Naive thymus-derived CD4-positive, alpha-beta T cell (primary cell): Measurements from ENCODE around the gene COLEC11. TPM values are rescaled to one million over a fixed set of nuclear protein-coding genes. Genes with fewer than 3 reads are reported as not detected.

Experiments
- ATAC-seq: fragments of 150-1000 bp; cut with Tn5 transposase; 2 replicates; pipeline ENCODE4 v1.10.0; 2021; ENCODE audit warnings: mild to moderate bottlenecking, moderate library complexity
- CTCF ChIA-PET: fragments of 350-600 bp; sonication (Branson Sonifier 250); formaldehyde crosslinking; loops from one replicate; lab custom pipeline; 2021; ENCODE audit warnings: antibody characterized with exemption; lab: Charles Lee
- POLR2A ChIA-PET: fragments of 350-600 bp; sonication (Branson Sonifier 250); formaldehyde crosslinking; loops from one replicate; lab custom pipeline; 2021; ENCODE audit warnings: antibody characterized with exemption, inconsistent platforms; lab: Charles Lee
- DNase-seq, 9 donors: peaks; one replicate each; pipeline versions ENCODE4 v3.0.0 to v3.0.0-alpha.2; 2020 to 2022; ENCODE audit warnings: mixed read lengths in 1 of 9
- H3K27ac ChIP-seq: one replicate; pipeline ENCODE4 v1.7.0; 2013; ENCODE audit warnings: mild to moderate bottlenecking, low read depth, low read length, moderate library complexity
- H3K27me3 ChIP-seq, 2 donors: one replicate each; pipeline ENCODE4 v1.7.0; 2013; ENCODE audit warnings: low read length in 2 of 2, mild to moderate bottlenecking in 2 of 2, moderate library complexity in 2 of 2; ENCODE audit not compliant: control insufficient read depth in 2 of 2, insufficient read depth in 2 of 2
- H3K36me3 ChIP-seq, 3 experiments: 1 replicate in 2 of 3; 2 replicates in 1 of 3; pipeline ENCODE4 v1.7.0; 2013; ENCODE audit warnings: low read length in 3 of 3, mild to moderate bottlenecking in 3 of 3, moderate library complexity in 1 of 3; ENCODE audit not compliant: insufficient read depth in 3 of 3, control insufficient read depth in 2 of 3
- H3K4me1 ChIP-seq, 2 donors: one replicate each; pipeline ENCODE4 v1.7.0; 2013; ENCODE audit warnings: low read length in 2 of 2, mild to moderate bottlenecking in 2 of 2, moderate library complexity in 1 of 2; ENCODE audit not compliant: control insufficient read depth in 2 of 2, insufficient read depth in 2 of 2
- H3K4me3 ChIP-seq: 2 replicates; pipeline ENCODE4 v1.7.0; 2013; ENCODE audit warnings: mild to moderate bottlenecking, low read length
- H3K9me3 ChIP-seq, 3 experiments: 1 replicate in 2 of 3; 2 replicates in 1 of 3; pipeline ENCODE4 v1.7.0; 2013; ENCODE audit warnings: low read length in 3 of 3; ENCODE audit not compliant: control insufficient read depth in 2 of 3
- H3K27ac Mint-ChIP-seq, 9 donors: one replicate each; pipeline ENCODE4 v1.8.0; 2020 to 2022; ENCODE audit warnings: mixed read lengths in 9 of 9, mild to moderate bottlenecking in 8 of 9, moderate library complexity in 5 of 9, inconsistent platforms in 2 of 9
- H3K27me3 Mint-ChIP-seq, 5 donors: one replicate each; pipeline ENCODE4 v1.8.0; 2021 to 2022; ENCODE audit warnings: mixed read lengths in 5 of 5, mild to moderate bottlenecking in 1 of 5
- H3K36me3 Mint-ChIP-seq, 5 donors: one replicate each; pipeline ENCODE4 v1.8.0; 2020 to 2022; ENCODE audit warnings: mixed read lengths in 5 of 5, mild to moderate bottlenecking in 3 of 5, inconsistent platforms in 1 of 5
- H3K4me1 Mint-ChIP-seq, 7 donors: one replicate each; pipeline ENCODE4 v1.8.0; 2020 to 2022; ENCODE audit warnings: mixed read lengths in 7 of 7, mild to moderate bottlenecking in 3 of 7, inconsistent platforms in 1 of 7
- H3K4me3 Mint-ChIP-seq, 10 donors: one replicate each; pipeline ENCODE4 v1.8.0; 2020 to 2022; ENCODE audit warnings: mild to moderate bottlenecking in 10 of 10, mixed read lengths in 10 of 10, moderate library complexity in 6 of 10, inconsistent platforms in 2 of 10
- H3K9me3 Mint-ChIP-seq, 11 donors: one replicate each; pipeline ENCODE4 v1.8.0; 2020 to 2022; ENCODE audit warnings: mixed read lengths in 11 of 11, mild to moderate bottlenecking in 4 of 11, inconsistent platforms in 1 of 11, moderate library complexity in 1 of 11
- intact Hi-C, 2 donors: fragments of 100-400 bp; cut with micrococcal nuclease; formaldehyde crosslinking; loops; one replicate each; pipeline ENCODE4 v1.15.1; 2023
- polyA plus RNA-seq, 2 donors: library from polyadenylated mRNA; unstranded; fragments of 300-500 nt; fragmentation: Illumina TruSeq; gene quantifications; one replicate each; pipeline ENCODE4 v1.2.3, GENCODE V29; 2021
- total RNA-seq, 6 experiments: library from RNA in 5 of 6; stranded (reverse) in 5 of 6; gene quantifications; 1 replicate in 5 of 6; 2 replicates in 1 of 6; pipeline ENCODE4 v1.2.3 and lab custom pipeline; 2021 to 2026

The COLEC11 gene
- total and polyA plus RNA-seq, 7 experiments from 2014 or later, result 0.46 to 0.48 TPM; not detected in 5

DNA sequence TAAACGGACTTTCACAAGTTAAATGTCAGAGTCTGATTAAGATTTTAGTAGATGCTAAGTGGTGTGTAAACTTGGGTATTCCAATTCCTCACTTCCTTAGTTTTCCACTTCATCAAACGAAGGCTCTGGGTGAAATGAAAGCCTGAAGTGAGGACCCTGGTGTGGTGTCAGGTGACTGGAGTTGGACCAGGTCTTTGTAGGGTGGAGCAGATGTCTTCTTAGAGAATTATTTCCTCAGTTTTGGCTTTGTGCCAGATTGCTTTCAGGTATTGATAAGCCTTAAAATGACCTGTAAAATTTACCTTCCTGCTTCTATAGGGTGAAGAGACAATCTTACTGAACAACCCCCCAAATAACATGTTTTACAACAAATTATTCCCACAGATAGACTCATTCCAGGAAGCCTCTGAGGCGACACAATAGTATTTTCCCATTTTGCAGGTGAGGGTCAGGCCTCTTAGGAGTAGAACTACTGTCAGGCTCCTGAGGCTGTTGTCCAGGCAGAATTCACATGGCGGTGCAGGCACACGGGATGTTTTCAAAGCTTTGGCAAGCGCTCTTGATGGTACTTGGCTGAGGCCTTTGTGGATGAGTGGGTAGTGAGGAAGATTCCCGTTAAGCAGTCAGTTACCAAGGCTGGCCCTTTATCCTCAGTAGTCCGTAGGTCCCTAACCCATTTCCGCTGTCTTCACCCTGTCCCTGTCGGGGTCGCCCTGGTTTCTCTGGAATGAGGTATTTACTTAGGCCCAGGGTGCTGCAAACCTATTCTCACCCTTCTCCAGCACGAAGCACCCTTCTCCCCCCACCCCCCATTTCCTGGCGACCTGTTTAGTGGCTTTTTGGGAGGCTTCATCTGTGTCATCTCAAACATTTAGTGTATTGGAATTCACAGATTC lies 13.3 kb upstream of the COLEC11 start:
- Histone ChIP-seq H3K4me1 (peaks cover 6 to 11% of the 10 kb centered on the region in 2 donors), H3K27me3 (no peaks in the 10 kb centered on the region), H3K36me3 (peaks cover 21 to 52% (median 24%) of the 10 kb centered on the region in 3 experiments), H3K9me3 (no peaks in the 10 kb centered on the region), H3K4me3 (no peak overlapping the region), H3K27ac (no peak overlapping the region)
- intact Hi-C loops, result no loop called here
- Mint-ChIP-seq H3K9me3 (no peaks in the 10 kb centered on the region), H3K4me1 (peaks cover 16 to 35% (median 29%) of the 10 kb centered on the region in 7 donors), H3K36me3 (peaks cover 0 to 50% (median 31%) of the 10 kb centered on the region in 5 donors), H3K27me3 (no peaks in the 10 kb centered on the region), H3K4me3 (no peak overlapping the region), H3K27ac (peak overlapping the region in 3 of 9 donors; percentile 21 to 41 (median 33))
- ChIA-PET CTCF (no interaction called here), POLR2A (interaction anchor here (0.8 kb wide), 1 partner anchor 204 kb away, joined by 3 read pairs; the partner anchor contains the start of gene EIPR1)
- DNase-seq (no peak), ATAC-seq (no peak)

DNA sequence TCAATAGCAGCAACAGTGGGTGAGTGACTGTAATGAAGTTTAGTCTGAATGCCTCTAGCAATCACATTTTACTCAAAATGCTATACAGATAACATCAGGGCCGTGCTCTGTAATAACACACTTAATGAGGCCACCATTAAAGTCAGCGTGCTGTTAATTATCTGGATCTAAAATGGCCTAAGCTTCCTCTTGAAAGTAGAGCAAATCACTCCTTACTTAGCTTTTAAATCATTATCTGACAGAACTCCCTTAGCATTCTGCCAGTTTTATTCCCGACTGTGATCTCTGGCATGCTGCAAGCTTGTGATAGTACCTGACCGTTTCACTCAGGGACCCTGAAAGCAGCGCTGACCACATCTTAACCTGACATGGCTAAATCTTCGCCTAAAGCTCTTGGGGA lies 10.8 kb upstream of the COLEC11 start:
- H3K9me3 ChIP-seq, result no peaks in the 10 kb centered on the region
- H3K36me3 Mint-ChIP-seq, result peaks cover 0 to 39% (median 13%) of the 10 kb centered on the region in 5 donors
- no peaks in the 10 kb centered on the region for H3K4me1 ChIP-seq
- no peaks in the 10 kb centered on the region for H3K27me3 ChIP-seq
- no peak for DNase-seq
- intact Hi-C loops, result no loop called here
- ATAC-seq, result no peak
- H3K27ac Mint-ChIP-seq, result peak overlapping the region in 1 of 9 donors; percentile 38
- no peak overlapping the region for H3K27ac ChIP-seq
- H3K4me3 Mint-ChIP-seq, result no peak overlapping the region
- H3K27me3 Mint-ChIP-seq, result no peaks in the 10 kb centered on the region
- H3K4me1 Mint-ChIP-seq, result peaks cover 5 to 14% (median 7%) of the 10 kb centered on the region in 7 donors
- peaks cover 18 to 30% (median 21%) of the 10 kb centered on the region in 3 experiments for H3K36me3 ChIP-seq
- H3K9me3 Mint-ChIP-seq, result no peaks in the 10 kb centered on the region
- no peak overlapping the region for H3K4me3 ChIP-seq
- ChIA-PET POLR2A (interaction anchor here (0.6 to 1.4 kb wide), 3 partner anchors 8 to 206 kb away, joined by 4 to 5 read pairs (median 5); partner anchors contain the start of gene EIPR1), CTCF (no interaction called here)

DNA sequence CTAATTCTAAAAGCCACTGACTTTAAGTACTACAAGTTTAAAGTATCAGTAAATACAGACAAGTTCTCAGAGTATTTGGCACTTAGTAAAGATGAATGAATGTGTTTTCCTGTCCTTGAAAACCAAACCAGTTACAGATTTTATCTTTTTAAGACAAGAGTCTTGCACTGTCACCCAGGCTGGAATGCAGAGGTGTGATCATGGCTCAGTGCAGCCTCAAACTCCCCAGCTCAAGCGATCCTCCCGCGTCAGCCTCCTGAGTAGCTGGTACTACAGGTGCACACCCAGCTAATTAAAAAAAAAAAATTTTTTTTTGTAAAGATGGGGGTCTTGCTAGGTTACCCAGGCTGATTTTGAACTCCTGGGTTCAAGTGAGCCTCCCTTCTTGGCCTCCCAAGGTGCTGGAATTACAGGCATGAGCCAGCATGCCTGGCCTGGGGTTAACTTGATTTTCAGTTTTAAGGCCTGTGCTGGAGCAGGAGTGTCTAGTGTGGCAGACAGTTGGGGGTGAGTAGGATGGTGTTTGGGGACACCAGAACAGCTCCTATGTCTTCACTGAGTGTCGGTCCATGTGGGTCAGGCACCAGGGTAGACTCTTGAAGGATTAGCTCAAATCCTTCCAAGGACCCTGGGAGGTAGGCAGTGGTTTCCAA lies 10.2 kb upstream of the COLEC11 start:
- Histone ChIP-seq H3K4me1 (no peaks in the 10 kb centered on the region), H3K27me3 (no peaks in the 10 kb centered on the region), H3K36me3 (peaks cover 15 to 23% (median 17%) of the 10 kb centered on the region in 3 experiments), H3K4me3 (no peak overlapping the region), H3K27ac (no peak overlapping the region), H3K9me3 (no peaks in the 10 kb centered on the region)
- CTCF ChIA-PET, result no interaction called here
- Mint-ChIP-seq H3K27ac (peak overlapping the region in 2 of 9 donors; percentile 38 to 62), H3K4me3 (no peak overlapping the region), H3K4me1 (peaks cover 0 to 9% (median 4%) of the 10 kb centered on the region in 7 donors), H3K9me3 (peaks cover 0 to 1% (median 0%) of the 10 kb centered on the region in 11 donors), H3K36me3 (peaks cover 0 to 33% (median 9%) of the 10 kb centered on the region in 5 donors), H3K27me3 (no peaks in the 10 kb centered on the region)
- ATAC-seq, result no peak
- intact Hi-C loops, result no loop called here
- POLR2A ChIA-PET, result interaction anchor here (1.4 kb wide), 2 partner anchors 9 to 206 kb away, joined by 4 to 5 read pairs; partner anchors contain the start of gene EIPR1
- DNase-seq, result no peak

DNA sequence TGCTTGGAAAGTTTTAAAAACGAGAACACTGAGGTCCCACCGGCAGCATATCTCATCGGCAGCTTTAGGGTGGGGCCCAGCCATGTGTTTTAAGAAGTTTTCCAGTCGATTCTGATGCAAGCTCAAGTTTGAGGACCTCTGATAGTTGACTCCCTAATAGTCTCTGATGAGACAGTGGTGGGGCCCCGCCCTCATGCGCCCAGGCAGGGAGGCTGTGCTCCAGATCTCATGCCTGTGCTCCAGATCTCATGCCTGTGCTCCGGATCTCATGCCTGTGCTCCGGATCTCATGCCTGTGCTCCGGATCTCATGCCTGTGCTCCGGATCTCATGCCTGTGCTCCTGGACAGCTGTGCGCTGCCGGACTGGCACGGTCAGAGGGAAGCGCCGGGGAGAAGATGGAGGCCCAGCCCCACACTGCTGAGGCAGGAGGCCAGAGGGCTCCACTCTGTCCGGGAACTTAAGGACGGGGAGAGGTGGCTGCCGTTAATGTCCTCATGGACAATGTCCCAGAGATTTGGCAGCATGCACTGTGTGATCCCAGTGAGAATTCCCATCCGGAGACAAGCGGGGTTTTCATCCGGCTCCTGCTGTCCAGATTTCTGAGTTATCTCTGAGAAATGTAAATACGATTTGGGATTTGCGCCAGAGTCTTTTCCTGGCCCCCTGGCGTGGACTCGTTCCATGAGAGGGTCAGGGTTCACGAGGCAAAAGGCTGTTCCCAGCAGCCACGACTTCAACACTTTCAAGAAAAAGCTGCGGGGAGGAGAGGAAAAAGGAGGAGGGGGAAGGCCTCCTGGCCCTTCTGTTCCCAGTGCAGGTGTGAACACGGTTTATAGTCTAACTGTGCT lies 9.4 kb upstream of the COLEC11 start:
- Mint-ChIP-seq H3K4me1 (peaks cover 0 to 6% (median under 1%) of the 10 kb centered on the region in 7 donors), H3K27ac (peak overlapping the region in 1 of 9 donors; percentile 20), H3K9me3 (peaks cover 0 to 2% (median 0%) of the 10 kb centered on the region in 11 donors), H3K4me3 (no peak overlapping the region), H3K36me3 (peaks cover 0 to 27% (median 6%) of the 10 kb centered on the region in 5 donors), H3K27me3 (no peaks in the 10 kb centered on the region)
- Histone ChIP-seq H3K27me3 (no peaks in the 10 kb centered on the region), H3K4me3 (no peak overlapping the region), H3K36me3 (peaks cover 9 to 16% (median 11%) of the 10 kb centered on the region in 3 experiments), H3K4me1 (no peaks in the 10 kb centered on the region), H3K27ac (no peak overlapping the region), H3K9me3 (no peaks in the 10 kb centered on the region)
- intact Hi-C loops, result no loop called here
- ATAC-seq, result no peak
- POLR2A ChIA-PET, result interaction anchor here (1.4 kb wide), 2 partner anchors 10 to 207 kb away, joined by 4 to 5 read pairs; partner anchors contain the start of gene EIPR1
- CTCF ChIA-PET, result no interaction called here
- no peak for DNase-seq

- Mint-ChIP-seq H3K36me3 (peaks cover 0 to 20% (median 2%) of the 10 kb centered on the region in 5 donors), H3K27ac (peak overlapping the region in 1 of 9 donors; percentile 72), H3K4me3 (no peak overlapping the region), H3K9me3 (peaks cover 0 to 2% (median 0%) of the 10 kb centered on the region in 11 donors), H3K4me1 (peaks cover 0 to 3% (median 0%) of the 10 kb centered on the region in 7 donors), H3K27me3 (no peaks in the 10 kb centered on the region)
- H3K9me3 ChIP-seq, result no peaks in the 10 kb centered on the region
- H3K4me1 ChIP-seq, result no peaks in the 10 kb centered on the region
- no peak overlapping the region for H3K27ac ChIP-seq
- ATAC-seq (no peak), DNase-seq (no peak)
- H3K4me3 ChIP-seq, result no peak overlapping the region
- ChIA-PET CTCF (interaction anchor here (1.2 kb wide), 1 partner anchor 121 kb away, joined by 4 read pairs; no protein-coding TSS in a partner anchor), POLR2A (no interaction called here)
- no peaks in the 10 kb centered on the region for H3K27me3 ChIP-seq
- H3K36me3 ChIP-seq, result peaks cover 7 to 10% (median 9%) of the 10 kb centered on the region in 3 experiments
- intact Hi-C loops, result no loop called here
Measured at GRCh38 chr2:3586220-3586619, 8.7 kb upstream of the COLEC11 start.
